Kidney (tissue), 14 donors: Measurements from ENCODE around the gene CTNNAL1. TPM values are rescaled to one million over a fixed set of nuclear protein-coding genes. Genes with fewer than 3 reads are reported as not detected.

ENCODE experiments used
- DNase-seq, 5 donors: peaks; one replicate each; pipeline ENCODE4 v3.0.0-alpha.2; 2013 to 2020
- FAIRE-seq: peaks from 2 replicates; lab custom pipeline; 2012; peaks lifted over from hg19 to GRCh38; lab: Jason Lieb, UNC
- H3K27ac ChIP-seq, 2 donors: one replicate each; pipeline ENCODE4 v1.7.0; 2013; ENCODE audit warnings: low read depth in 2 of 2, low read length in 2 of 2, inconsistent platforms in 1 of 2
- H3K27me3 ChIP-seq: one replicate; pipeline ENCODE4 v1.7.1; 2013; ENCODE audit warnings: low read length, inconsistent platforms; ENCODE audit not compliant: control insufficient read depth, insufficient read depth
- H3K36me3 ChIP-seq, 3 donors: one replicate each; pipeline versions ENCODE4 v1.7.0 to v1.7.1; 2013; ENCODE audit warnings: low read length in 3 of 3, control low read depth in 1 of 3, inconsistent platforms in 1 of 3; ENCODE audit not compliant: insufficient read depth in 3 of 3, control insufficient read depth in 2 of 3
- H3K4me1 ChIP-seq, 3 donors: one replicate each; pipeline versions ENCODE4 v1.7.0 to v1.7.1; 2013; ENCODE audit warnings: low read length in 3 of 3, inconsistent platforms in 1 of 3, low read depth in 1 of 3; ENCODE audit not compliant: control insufficient read depth in 2 of 3, insufficient read depth in 2 of 3
- H3K4me3 ChIP-seq, 3 donors: one replicate each; pipeline versions ENCODE4 v1.7.0 to v1.8.1; 2013; ENCODE audit warnings: low read length in 3 of 3, control low read depth in 1 of 3, inconsistent platforms in 1 of 3
- H3K9ac ChIP-seq, 3 donors: one replicate each; pipeline versions ENCODE4 v1.7.0 to v1.7.1; 2013; ENCODE audit warnings: low read length in 3 of 3, control low read depth in 1 of 3, inconsistent platforms in 1 of 3
- H3K9me3 ChIP-seq, 3 donors: one replicate each; pipeline versions ENCODE4 v1.7.0 to v1.7.1; 2013; ENCODE audit warnings: low read length in 3 of 3, control low read depth in 1 of 3, inconsistent platforms in 1 of 3; ENCODE audit not compliant: control insufficient read depth in 2 of 3, insufficient read depth in 1 of 3
- intact Hi-C: fragments of 100-400 bp; cut with DNase I; formaldehyde crosslinking; loops from one replicate; pipeline ENCODE4 v1.11.1; 2022
- polyA plus RNA-seq: library from polyadenylated mRNA; stranded (reverse); fragments of 350-450 nt; fragmentation: Illumina TruSeq; extraction: RNeasy Lipid Tissue Mini Kit (QIAGEN cat#74804); gene quantifications from one replicate; pipeline ENCODE4 v1.2.3, GENCODE V29; 2014; ENCODE audit warnings: low read depth, low replicate concordance; ENCODE audit not compliant: insufficient read depth
- total RNA-seq: library from RNA; stranded (reverse); fragmentation: NEBNext Ultra II Directional; extraction: Animal tissue kit (Norgen Biotek cat#: 25700); gene quantifications from one replicate; pipeline ENCODE4 v1.2.1, GENCODE V29; 2021
- TF ChIP-seq, protein P1 (sequence below): IDR thresholded peaks from 3 replicates; pipeline ENCODE4 v1.5.1; 2012; ENCODE audit warnings: mild to moderate bottlenecking, moderate library complexity, borderline replicate concordance; ENCODE audit not compliant: insufficient read depth; ENCODE audit errors: extremely low read depth
- donor health status: control.
- donor health status: control.
- donor health status: control.
- donor health status: control.
- donor health status: control.
- donor health status: DM: yes; HTN: yes; CAD: no.
- donor health status: Normal renal cell carcinoma (clear cell type).

The CTNNAL1 gene
- total and polyA plus RNA-seq, 2 donors from 2014 or later: 38.6 to 54.8 TPM

- Histone ChIP-seq H3K4me1 (no peaks in the 10 kb centered on the region), H3K9me3 (no peaks in the 10 kb centered on the region), H3K27me3 (no peaks in the 10 kb centered on the region), H3K36me3 (peaks cover 0 to 7% (median 4%) of the 10 kb centered on the region in 3 donors), H3K27ac (no peak overlapping the region), H3K4me3 (no peak overlapping the region), H3K9ac (no peak overlapping the region)
- intact Hi-C loops: no loop called here
- TF ChIP-seq, protein P1, sequence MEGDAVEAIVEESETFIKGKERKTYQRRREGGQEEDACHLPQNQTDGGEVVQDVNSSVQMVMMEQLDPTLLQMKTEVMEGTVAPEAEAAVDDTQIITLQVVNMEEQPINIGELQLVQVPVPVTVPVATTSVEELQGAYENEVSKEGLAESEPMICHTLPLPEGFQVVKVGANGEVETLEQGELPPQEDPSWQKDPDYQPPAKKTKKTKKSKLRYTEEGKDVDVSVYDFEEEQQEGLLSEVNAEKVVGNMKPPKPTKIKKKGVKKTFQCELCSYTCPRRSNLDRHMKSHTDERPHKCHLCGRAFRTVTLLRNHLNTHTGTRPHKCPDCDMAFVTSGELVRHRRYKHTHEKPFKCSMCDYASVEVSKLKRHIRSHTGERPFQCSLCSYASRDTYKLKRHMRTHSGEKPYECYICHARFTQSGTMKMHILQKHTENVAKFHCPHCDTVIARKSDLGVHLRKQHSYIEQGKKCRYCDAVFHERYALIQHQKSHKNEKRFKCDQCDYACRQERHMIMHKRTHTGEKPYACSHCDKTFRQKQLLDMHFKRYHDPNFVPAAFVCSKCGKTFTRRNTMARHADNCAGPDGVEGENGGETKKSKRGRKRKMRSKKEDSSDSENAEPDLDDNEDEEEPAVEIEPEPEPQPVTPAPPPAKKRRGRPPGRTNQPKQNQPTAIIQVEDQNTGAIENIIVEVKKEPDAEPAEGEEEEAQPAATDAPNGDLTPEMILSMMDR: no peak
- DNase-seq: no peak
- no peak for FAIRE-seq
Observed at GRCh38 chr9:108950168-108950567, 63.1 kb downstream of the CTNNAL1 start.

DNA sequence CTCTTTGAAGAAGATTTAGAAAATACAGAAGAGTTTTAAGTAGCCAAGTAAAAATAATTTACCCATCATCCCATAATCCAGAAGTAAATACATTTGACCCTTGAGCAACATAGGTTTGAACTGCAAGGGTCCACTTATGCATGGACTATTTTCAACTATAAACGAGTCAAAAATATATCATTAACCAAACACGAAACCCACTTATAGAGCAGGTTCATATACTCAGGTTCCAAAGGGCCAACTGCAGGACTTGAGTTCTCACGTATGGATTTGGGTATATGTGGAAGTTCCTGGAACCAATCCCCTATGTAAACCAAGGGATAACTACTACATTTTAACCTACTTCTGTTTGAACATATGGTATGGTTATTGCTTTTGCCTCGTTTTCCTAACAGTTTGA, 73.3 kb downstream of the CTNNAL1 start:
- TF ChIP-seq, protein P1: no peak
- FAIRE-seq (no peak), DNase-seq (no peak)
- peaks cover 0 to 4% (median 4%) of the 10 kb centered on the region in 3 donors for H3K36me3 ChIP-seq
- peaks cover 0 to 4% (median 2%) of the 10 kb centered on the region in 3 donors for H3K4me1 ChIP-seq
- no peak overlapping the region for H3K4me3 ChIP-seq
- no peaks in the 10 kb centered on the region for H3K9me3 ChIP-seq
- no peak overlapping the region for H3K27ac ChIP-seq
- no peak overlapping the region for H3K9ac ChIP-seq
- intact Hi-C loops: no loop called here
- no peaks in the 10 kb centered on the region for H3K27me3 ChIP-seq

DNA sequence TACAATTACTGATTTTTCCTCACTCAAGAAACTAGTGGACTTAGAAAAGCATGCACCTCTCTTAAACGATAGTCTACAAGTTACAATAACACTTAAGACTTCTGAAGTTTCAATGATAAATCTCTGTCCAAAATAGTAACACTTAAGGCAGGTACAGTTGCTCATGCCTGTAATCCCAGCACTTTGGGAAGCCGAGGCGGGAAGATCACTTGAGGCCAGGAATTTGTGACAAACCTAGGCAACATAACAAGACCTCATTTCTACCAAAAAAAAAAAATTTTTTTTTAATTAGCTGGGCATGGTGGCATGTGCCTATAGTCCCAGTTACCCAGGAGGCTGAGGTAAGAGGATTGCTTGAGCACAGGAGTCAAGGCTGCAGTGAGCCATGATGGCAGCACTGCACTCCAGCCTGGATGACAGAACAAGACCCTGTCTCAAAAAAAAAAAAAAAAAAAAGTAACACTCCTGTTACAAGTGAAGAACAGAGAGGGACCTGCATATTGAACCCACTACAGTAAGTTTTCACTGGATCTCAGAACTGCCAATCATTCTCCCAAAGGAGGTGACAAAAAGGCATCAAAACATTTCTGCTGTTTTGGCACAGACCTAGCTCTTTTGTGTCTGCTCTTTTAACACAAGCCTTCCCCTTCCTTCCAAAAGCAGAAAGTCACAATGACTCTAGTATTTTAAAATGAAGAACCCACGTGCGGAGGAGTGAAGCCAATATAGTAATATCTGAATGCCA, 75.6 kb downstream of the CTNNAL1 start:
- intact Hi-C loops: no loop called here
- FAIRE-seq: no peak
- Histone ChIP-seq H3K4me1 (peaks cover 5 to 7% (median 7%) of the 10 kb centered on the region in 3 donors), H3K36me3 (peaks cover 0 to 4% (median 4%) of the 10 kb centered on the region in 3 donors), H3K27ac (no peak overlapping the region), H3K9ac (no peak overlapping the region), H3K4me3 (no peak overlapping the region), H3K27me3 (no peaks in the 10 kb centered on the region), H3K9me3 (no peaks in the 10 kb centered on the region)
- no peak for DNase-seq
- TF ChIP-seq, protein P1: no peak
